Right lobe of liver (tissue), 6 donors: ENCODE measurements around the gene EHD4. TPM values are rescaled to one million over a fixed set of nuclear protein-coding genes. Genes with fewer than 3 reads are reported as not detected.
A peak's percentile ranks its signal among the peaks of the same experiment; 100 is the strongest.

Experiments
- ATAC-seq, 4 donors: fragments of 200-7000 bp; cut with Tn5 transposase; one replicate each; pipeline ENCODE4 v1.9.1; 2020; ENCODE audit warnings: mild to moderate bottlenecking in 4 of 4, moderate library complexity in 4 of 4
- DNase-seq, 3 donors: peaks; one replicate each; pipeline ENCODE4 v3.0.0-alpha.2; 2020
- H3K27ac ChIP-seq, 3 donors: fragments of 200-600 bp; one replicate each; pipeline ENCODE4 v1.8.0; 2022
- H3K27me3 ChIP-seq, 2 donors: fragments of 200-600 bp; one replicate each; pipeline ENCODE4 v1.8.0; 2022
- H3K36me3 ChIP-seq, 4 donors: fragments of 200-600 bp; sonication (generic) in 1 of 4; one replicate each; pipeline versions ENCODE4 v1.5.1 to v1.8.0; 2017 to 2022; ENCODE audit warnings: control low read depth in 1 of 4
- H3K4me1 ChIP-seq, 4 donors: fragments of 200-600 bp; sonication (generic) in 1 of 4; one replicate each; pipeline versions ENCODE4 v1.5.1 to v1.8.0; 2017 to 2022; ENCODE audit warnings: control low read depth in 1 of 4
- H3K4me3 ChIP-seq, 3 donors: fragments of 200-600 bp; one replicate each; pipeline ENCODE4 v1.8.0; 2022
- H3K9me3 ChIP-seq, 4 donors: fragments of 200-600 bp; sonication (generic) in 1 of 4; one replicate each; pipeline versions ENCODE4 v1.5.1 to v1.8.0; 2017 to 2022; ENCODE audit warnings: control low read depth in 1 of 4
- CTCF ChIP-seq, 4 donors: fragments of 200-600 bp in 3 of 4; fragments of 450-650 bp in 1 of 4; IDR thresholded peaks; one replicate each; pipeline versions ENCODE4 v1.5.1 to v1.8.0; 2016 to 2022; ENCODE audit warnings: antibody characterized with exemption in 4 of 4, mild to moderate bottlenecking in 2 of 4
- POLR2A ChIP-seq: fragments of 450-650 bp; IDR thresholded peaks from one replicate; pipeline ENCODE4 v1.6.1; 2017; ENCODE audit warnings: antibody characterized with exemption, mild to moderate bottlenecking
- WGBS: methylation state at CpG from one replicate; pipeline ENCODE4 v1.1.6; 2018; ENCODE audit warnings: low coverage, low lambda C conversion rate; ENCODE audit not compliant: insufficient coverage; ENCODE audit errors: missing lambda C conversion rate; 5-methylcytosine and 5-hydroxymethylcytosine counted together
- intact Hi-C, 2 donors: fragments of 100-400 bp; cut with DNase I; formaldehyde crosslinking; loops; one replicate each; pipeline versions ENCODE4 v1.11.2 to v1.14.1; 2022
- total RNA-seq, 6 experiments: library from RNA; depleted of rRNA in 2 of 6; stranded (reverse); fragments of >200 nt in 2 of 6; fragmentation: NEBNext Ultra II Directional in 3 of 6; extraction: Animal tissue kit (Norgen Biotek cat#: 25700) in 3 of 6; gene quantifications; one replicate each; pipeline versions ENCODE4 v1.1.0 to v1.2.4, GENCODE V29; 2016 to 2023
- donor health status: DM: no; HTN: yes; CAD: no.
- donor health status: DM: no; HTN: no; CAD: no.
- donor health status: DM: no; HTN: no; CAD: no.
- donor health status: DM: no; HTN: yes; CAD: no.
- donor health status: DM: no; HTN: yes; CAD: no.

EHD4 gene
- total RNA-seq, 6 experiments from 2014 or later = 4.7 to 21.5 (median 11.1) TPM

- intact Hi-C loops = no loop called here
- no peak for TF ChIP-seq CTCF (IDR thresholded peaks at IDR 0.05)
- no peak for TF ChIP-seq POLR2A
- H3K4me1 ChIP-seq = peaks cover 0 to 36% (median 14%) of the 10 kb centered on the region in 4 donors
- H3K4me3 ChIP-seq = no peak overlapping the region
- no peaks in the 10 kb centered on the region for H3K9me3 ChIP-seq
- H3K36me3 ChIP-seq = peaks cover 0 to 6% (median 0%) of the 10 kb centered on the region in 4 donors
- no peaks in the 10 kb centered on the region for H3K27me3 ChIP-seq
- ATAC-seq (peak in 3 of 4 donors; percentile 24 to 63 (median 56)), DNase-seq (peak in 1 of 3 donors; percentile 61)
- WGBS = 36% methylated on average over 9 of the region's 9 CpGs
- H3K27ac ChIP-seq = no peak overlapping the region
Measured at GRCh38 chr15:41922353-41922752, 50.0 kb downstream of the EHD4 start.

- Histone ChIP-seq H3K4me3 (no peak overlapping the region), H3K9me3 (no peaks in the 10 kb centered on the region), H3K27me3 (no peaks in the 10 kb centered on the region), H3K36me3 (peaks cover 0 to 6% (median 0%) of the 10 kb centered on the region in 4 donors), H3K27ac (no peak overlapping the region), H3K4me1 (peaks cover 0 to 32% (median 7%) of the 10 kb centered on the region in 4 donors)
- TF ChIP-seq POLR2A = no peak
- TF ChIP-seq CTCF (IDR thresholded peaks at IDR 0.05) = no peak
- intact Hi-C loops = no loop called here
- ATAC-seq (no peak), DNase-seq (no peak)
- WGBS = 67% methylated on average over 3 of the region's 5 CpGs
Measured at GRCh38 chr15:41921639-41922038, 50.7 kb downstream of the EHD4 start.

GRCh38 chr15:41921167-41921566 lies 51.2 kb downstream of the EHD4 start:
- TF ChIP-seq POLR2A (no peak), CTCF (IDR thresholded peaks at IDR 0.05) (no peak)

GRCh38 chr15:41919954-41920538 lies 52.3 kb downstream of the EHD4 start:
- Histone ChIP-seq H3K27me3 (no peaks in the 10 kb centered on the region), H3K4me1 (peaks cover 0 to 31% (median 4%) of the 10 kb centered on the region in 4 donors), H3K36me3 (peaks cover 0 to 6% (median 0%) of the 10 kb centered on the region in 4 donors), H3K9me3 (no peaks in the 10 kb centered on the region), H3K27ac (no peak overlapping the region), H3K4me3 (no peak overlapping the region)
- ATAC-seq (peak; percentile 5 to 45 (median 32)), DNase-seq (no peak)
- intact Hi-C loops = no loop called here
- TF ChIP-seq POLR2A = no peak
- no peak for TF ChIP-seq CTCF (IDR thresholded peaks at IDR 0.05)
- WGBS = 17% methylated on average over 3 of the region's 3 CpGs

More at GRCh38 chr15:41921167-41921566, 51.2 kb downstream of the EHD4 start:
- H3K27me3 ChIP-seq = no peaks in the 10 kb centered on the region
- H3K27ac ChIP-seq = no peak overlapping the region
- 67% methylated on average over 4 of the region's 9 CpGs for WGBS
- H3K4me3 ChIP-seq = no peak overlapping the region
- peaks cover 0 to 6% (median 0%) of the 10 kb centered on the region in 4 donors for H3K36me3 ChIP-seq
- intact Hi-C loops = no loop called here
- DNase-seq (no peak), ATAC-seq (no peak)
- H3K4me1 ChIP-seq = peaks cover 0 to 32% (median 5%) of the 10 kb centered on the region in 4 donors
- H3K9me3 ChIP-seq = no peaks in the 10 kb centered on the region
